Measurements from ENCODE around the gene COX6B2. TPM values are rescaled to one million over a fixed set of nuclear protein-coding genes. Genes with fewer than 3 reads are reported as not detected.

The COX6B2 gene
- total RNA-seq, 2 donors from 2014 or later, result 0.75 to 0.84 TPM

GRCh38 chr19:55341595-55342531 is 12.7 kb downstream of the COX6B2 start:
- DNase-seq, result no peak
- WGBS, 2 experiments (ENCODE audit: insufficient coverage in 1 of 2, insufficient read length in 1 of 2), result 91% methylated on average over 17 to 50 of the region's 50 CpGs

GRCh38 chr19:55341171-55341588 is 13.3 kb downstream of the COX6B2 start:
- H3K36me3 Mint-ChIP-seq (ENCODE audit: low read depth), result peaks cover 41% of the 10 kb centered on the region
- TF ChIP-seq CTCF (conservative IDR thresholded peaks at IDR 0.05), result no peak
- Histone ChIP-seq H3K9me3 (ENCODE audit: control insufficient read depth, low read length) (no peaks in the 10 kb centered on the region), H3K27ac (ENCODE audit: low read depth, low read length) (peak overlapping the region; percentile 82), H3K4me1 (ENCODE audit: control insufficient read depth, insufficient read depth, low read length) (no peaks in the 10 kb centered on the region), H3K36me3 (ENCODE audit: control insufficient read depth, insufficient read depth, low read length) (peaks cover 35% of the 10 kb centered on the region), H3K27me3 (ENCODE audit: control insufficient read depth, insufficient read depth, low read length, poor library complexity, severe bottlenecking) (no peaks in the 10 kb centered on the region), H3K9ac (ENCODE audit: extremely low read depth, low read length, poor library complexity, severe bottlenecking) (peak overlapping the region; percentile 88), H3K4me3 (ENCODE audit: low read length) (peak overlapping the region; percentile 94)
- H3K27ac Mint-ChIP-seq, result peak overlapping the region; percentile 96
- WGBS, 2 experiments (ENCODE audit: insufficient coverage in 1 of 2, insufficient read length in 1 of 2), result 6% methylated on average over 14 of the region's 15 CpGs; no CpG with 5 or more reads in 1 of the 2 experiments
- peak; percentile 94 for DNase-seq
- peak overlapping the region; percentile 89 for H3K4me3 Mint-ChIP-seq
- peaks cover 12% of the 10 kb centered on the region for H3K4me1 Mint-ChIP-seq
- peaks cover 8% of the 10 kb centered on the region for H3K27me3 Mint-ChIP-seq (ENCODE audit: insufficient read depth)
- H3K9me3 Mint-ChIP-seq, result no peaks in the 10 kb centered on the region

More at GRCh38 chr19:55341595-55342531, 12.7 kb downstream of the COX6B2 start:
- Histone ChIP-seq H3K27ac (ENCODE audit: low read depth, low read length) (no peak overlapping the region), H3K27me3 (ENCODE audit: control insufficient read depth, insufficient read depth, low read length, poor library complexity, severe bottlenecking) (no peaks in the 10 kb centered on the region), H3K9me3 (ENCODE audit: control insufficient read depth, low read length) (no peaks in the 10 kb centered on the region), H3K36me3 (ENCODE audit: control insufficient read depth, insufficient read depth, low read length) (peaks cover 35% of the 10 kb centered on the region), H3K4me1 (ENCODE audit: control insufficient read depth, insufficient read depth, low read length) (no peaks in the 10 kb centered on the region), H3K4me3 (ENCODE audit: low read length) (peak overlapping the region; percentile 94), H3K9ac (ENCODE audit: extremely low read depth, low read length, poor library complexity, severe bottlenecking) (no peak overlapping the region)
- no peaks in the 10 kb centered on the region for H3K9me3 Mint-ChIP-seq
- H3K27me3 Mint-ChIP-seq (ENCODE audit: insufficient read depth), result peaks cover 4% of the 10 kb centered on the region
- peak overlapping the region; percentile 83 for H3K27ac Mint-ChIP-seq
- TF ChIP-seq CTCF (conservative IDR thresholded peaks at IDR 0.05), result no peak
- H3K4me1 Mint-ChIP-seq, result peaks cover 12% of the 10 kb centered on the region
- H3K36me3 Mint-ChIP-seq (ENCODE audit: low read depth), result peaks cover 41% of the 10 kb centered on the region
- H3K4me3 Mint-ChIP-seq, result peak overlapping the region; percentile 89

GRCh38 chr19:55340784-55341147 is 13.8 kb downstream of the COX6B2 start:
- peak overlapping the region; percentile 96 for H3K27ac Mint-ChIP-seq
- Histone ChIP-seq H3K27me3 (ENCODE audit: control insufficient read depth, insufficient read depth, low read length, poor library complexity, severe bottlenecking) (no peaks in the 10 kb centered on the region), H3K4me1 (ENCODE audit: control insufficient read depth, insufficient read depth, low read length) (no peaks in the 10 kb centered on the region), H3K9me3 (ENCODE audit: control insufficient read depth, low read length) (no peaks in the 10 kb centered on the region), H3K9ac (ENCODE audit: extremely low read depth, low read length, poor library complexity, severe bottlenecking) (peak overlapping the region; percentile 88), H3K36me3 (ENCODE audit: control insufficient read depth, insufficient read depth, low read length) (peaks cover 35% of the 10 kb centered on the region), H3K27ac (ENCODE audit: low read depth, low read length) (peak overlapping the region; percentile 82), H3K4me3 (ENCODE audit: low read length) (peak overlapping the region; percentile 94)
- peak; percentile 24 for TF ChIP-seq CTCF (conservative IDR thresholded peaks at IDR 0.05)
- no peak for DNase-seq
- H3K9me3 Mint-ChIP-seq, result no peaks in the 10 kb centered on the region
- peaks cover 8% of the 10 kb centered on the region for H3K27me3 Mint-ChIP-seq (ENCODE audit: insufficient read depth)
- peaks cover 12% of the 10 kb centered on the region for H3K4me1 Mint-ChIP-seq
- peaks cover 40% of the 10 kb centered on the region for H3K36me3 Mint-ChIP-seq (ENCODE audit: low read depth)
- H3K4me3 Mint-ChIP-seq, result peak overlapping the region; percentile 89
- 0 to 1% methylated on average over 4 to 23 of the region's 24 CpGs for WGBS, 2 experiments (ENCODE audit: insufficient coverage in 1 of 2, insufficient read length in 1 of 2)
